Esophagus muscularis mucosa (tissue), 4 donors: ENCODE results near the gene CCSAP.

Experiments
- CTCF ChIP-seq, 3 experiments: fragments of 200-600 bp in 2 of 3; fragments of 450-650 bp in 1 of 3; sonication (generic) in 2 of 3; IDR thresholded peaks; one replicate each; pipeline ENCODE4 v1.5.1; 2017 to 2019; ENCODE audit warnings: antibody characterized with exemption in 3 of 3, mild to moderate bottlenecking in 2 of 3, moderate library complexity in 1 of 3
- EP300 ChIP-seq: sonication (generic); formaldehyde crosslinking; IDR thresholded peaks from one replicate; pipeline ENCODE4 v1.6.1; 2017; ENCODE audit warnings: antibody characterized with exemption
- POLR2AphosphoS5 ChIP-seq, 2 donors: sonication (generic); formaldehyde crosslinking; IDR thresholded peaks; one replicate each; pipeline ENCODE4 v1.6.1; 2017; ENCODE audit warnings: antibody characterized with exemption in 2 of 2

GRCh38 chr1:229326601-229327000 is 16.2 kb downstream of the CCSAP start:
- TF ChIP-seq CTCF (IDR thresholded peaks at IDR 0.05), result no peak
- TF ChIP-seq POLR2AphosphoS5 (IDR thresholded peaks at IDR 0.05), result no peak
- no peak for TF ChIP-seq EP300
